AG08396 (cell line): ENCODE measurements around the gene CYP2J2.
"Not testable (repeated sequence)": the region's sequence is repeated elsewhere in the genome, so short reads cannot be mapped to it uniquely, and the experiment has no call there.

Experiments used
- DNase-seq: peaks from one replicate; pipeline ENCODE4 v3.0.0; 2012; ENCODE audit warnings: low spot score, mixed read lengths

Gene CYP2J2

GRCh38 chr1:59926381-59927123 is at the start of gene CYP2J2:
TSS of gene CYP2J2 (minus strand) at chr1:59926773. CDS start at chr1:59926746, 27 bp downstream.
- DNase-seq: peak; percentile 59

GRCh38 chr1:59973719-59974118 is 47.1 kb upstream of the CYP2J2 start:
- no peak for DNase-seq

- peak; percentile 48 for DNase-seq
Measured at GRCh38 chr1:59972216-59972927, 45.8 kb upstream of the CYP2J2 start.

- peak; percentile 83 for DNase-seq
Measured at GRCh38 chr1:59971464-59971911, 44.9 kb upstream of the CYP2J2 start.

GRCh38 chr1:59969542-59970175 is 43.1 kb upstream of the CYP2J2 start:
- DNase-seq: not testable (repeated sequence)

GRCh38 chr1:59968746-59969145 is 42.2 kb upstream of the CYP2J2 start:
- not testable (repeated sequence) for DNase-seq

- no peak for DNase-seq
Measured at GRCh38 chr1:59967780-59968179, 41.2 kb upstream of the CYP2J2 start.

- peak; percentile 65 for DNase-seq
Measured at GRCh38 chr1:59967141-59967697, 40.6 kb upstream of the CYP2J2 start.

GRCh38 chr1:59952065-59952464 is 25.5 kb upstream of the CYP2J2 start:
- peak; percentile 59 for DNase-seq

GRCh38 chr1:59949648-59950047 is 23.1 kb upstream of the CYP2J2 start:
- DNase-seq: no peak

GRCh38 chr1:59948990-59949389 is 22.4 kb upstream of the CYP2J2 start:
- DNase-seq: no peak

GRCh38 chr1:59947047-59947938 is 20.7 kb upstream of the CYP2J2 start:
- peak; percentile 78 for DNase-seq

- no peak for DNase-seq
Measured at GRCh38 chr1:59945790-59946189, 19.2 kb upstream of the CYP2J2 start.

GRCh38 chr1:59939393-59939792 is 12.8 kb upstream of the CYP2J2 start:
- DNase-seq: no peak

GRCh38 chr1:59937636-59938210 is 11.2 kb upstream of the CYP2J2 start:
- no peak for DNase-seq

- DNase-seq: no peak
Measured at GRCh38 chr1:59936358-59936821, 9.8 kb upstream of the CYP2J2 start.

- no peak for DNase-seq
Measured at GRCh38 chr1:59928996-59929395, 2.4 kb upstream of the CYP2J2 start.

- DNase-seq: no peak
Measured at GRCh38 chr1:59927213-59927612, 640 bp upstream of the CYP2J2 start.

- no peak for DNase-seq
Measured at GRCh38 chr1:59924653-59925052, 1.9 kb downstream of the CYP2J2 start.

GRCh38 chr1:59921258-59921899 is 5.2 kb downstream of the CYP2J2 start:
- DNase-seq: not testable (repeated sequence)
